ENCODE results near the gene CHCHD6. TPM values are rescaled to one million over a fixed set of nuclear protein-coding genes. Genes with fewer than 3 reads are reported as not detected.
A peak's percentile ranks its signal among the peaks of the same experiment; 100 is the strongest.

Gene CHCHD6
- total RNA-seq, 4 donors from 2014 or later, result 30.3 to 46.5 (median 33.6) TPM

- no peak overlapping the region for H3K4me3 ChIP-seq
- peak in 1 of 2 donors; percentile 17 for DNase-seq (ENCODE audit: low spot score in 2 of 2)
- H3K9me3 ChIP-seq, result no peaks in the 10 kb centered on the region
- H3K36me3 ChIP-seq, result peaks cover 0 to 5% (median 0%) of the 10 kb centered on the region in 3 donors
- H3K27me3 ChIP-seq, result no peaks in the 10 kb centered on the region
- H3K27ac ChIP-seq, result no peak overlapping the region
- no peak for TF ChIP-seq EP300 (IDR thresholded peaks at IDR 0.05)
- no peak for TF ChIP-seq POLR2A (IDR thresholded peaks at IDR 0.05)
- TF ChIP-seq CTCF (IDR thresholded peaks at IDR 0.05), result no peak
- peaks cover 0 to 10% (median 4%) of the 10 kb centered on the region in 4 donors for H3K4me1 ChIP-seq
- 63 to 77% methylated on average over 3 of the region's 3 CpGs for WGBS, 2 donors
These were observed 203.5 kb downstream of the CHCHD6 start for GRCh38 chr3:126907557-126907956.

GRCh38 chr3:126908752-126909275 lies 204.8 kb downstream of the CHCHD6 start:
- no peak for TF ChIP-seq CTCF (IDR thresholded peaks at IDR 0.05)
- no peaks in the 10 kb centered on the region for H3K9me3 ChIP-seq
- 61 to 69% methylated on average over 12 of the region's 12 CpGs for WGBS, 2 donors
- no peaks in the 10 kb centered on the region for H3K27me3 ChIP-seq
- H3K4me1 ChIP-seq, result peaks cover 0 to 12% (median 5%) of the 10 kb centered on the region in 4 donors
- no peak for DNase-seq (ENCODE audit: low spot score in 2 of 2)
- H3K36me3 ChIP-seq, result peaks cover 0 to 5% (median 0%) of the 10 kb centered on the region in 3 donors
- no peak overlapping the region for H3K27ac ChIP-seq
- H3K4me3 ChIP-seq, result no peak overlapping the region

- TF ChIP-seq CTCF (IDR thresholded peaks at IDR 0.05) (no peak), EP300 (IDR thresholded peaks at IDR 0.05) (no peak), POLR2A (IDR thresholded peaks at IDR 0.05) (no peak)
- Histone ChIP-seq H3K27me3 (no peaks in the 10 kb centered on the region), H3K9me3 (no peaks in the 10 kb centered on the region), H3K4me3 (no peak overlapping the region), H3K36me3 (peaks cover 0 to 12% (median 0%) of the 10 kb centered on the region in 3 donors), H3K4me1 (peaks cover 0 to 12% (median 5%) of the 10 kb centered on the region in 4 donors), H3K27ac (no peak overlapping the region)
- WGBS, 2 donors, result 94 to 96% methylated on average over 3 of the region's 3 CpGs
- DNase-seq (ENCODE audit: low spot score in 2 of 2), result no peak
These were observed 206.2 kb downstream of the CHCHD6 start for GRCh38 chr3:126910231-126910630.

- Histone ChIP-seq H3K4me3 (no peak overlapping the region), H3K9me3 (no peaks in the 10 kb centered on the region), H3K27me3 (no peaks in the 10 kb centered on the region), H3K27ac (peak overlapping the region in 1 of 4 donors; percentile 36), H3K4me1 (peaks cover 0 to 12% (median 5%) of the 10 kb centered on the region in 4 donors), H3K36me3 (peaks cover 0 to 23% (median 0%) of the 10 kb centered on the region in 3 donors)
- peak in 1 of 2 donors; percentile 63 for TF ChIP-seq EP300 (IDR thresholded peaks at IDR 0.05)
- no peak for TF ChIP-seq POLR2A (IDR thresholded peaks at IDR 0.05)
- peak in 1 of 2 donors; percentile 46 for DNase-seq (ENCODE audit: low spot score in 2 of 2)
- WGBS, 2 donors, result 70 to 73% methylated on average over 15 of the region's 15 CpGs
These were observed 207.4 kb downstream of the CHCHD6 start for GRCh38 chr3:126911162-126912026.

- no peak for TF ChIP-seq EP300 (IDR thresholded peaks at IDR 0.05)
- TF ChIP-seq POLR2A (IDR thresholded peaks at IDR 0.05), result no peak
- TF ChIP-seq CTCF (IDR thresholded peaks at IDR 0.05), result no peak
- Histone ChIP-seq H3K4me1 (peaks cover 0 to 12% (median 5%) of the 10 kb centered on the region in 4 donors), H3K36me3 (peaks cover 0 to 29% (median 0%) of the 10 kb centered on the region in 3 donors), H3K27ac (peak overlapping the region in 1 of 4 donors; percentile 36), H3K27me3 (no peaks in the 10 kb centered on the region), H3K4me3 (no peak overlapping the region), H3K9me3 (no peaks in the 10 kb centered on the region)
- DNase-seq (ENCODE audit: low spot score in 2 of 2), result no peak
- 88 to 93% methylated on average over 9 of the region's 9 CpGs for WGBS, 2 donors
These were observed 208.0 kb downstream of the CHCHD6 start for GRCh38 chr3:126912027-126912422.
